ENCODE data around the gene HERC2.
"Not testable (repeated sequence)": the region's sequence is repeated elsewhere in the genome, so short reads cannot be mapped to it uniquely, and the experiment has no call there.

The HERC2 gene

GRCh38 chr15:28243901-28244300 lies 78.1 kb downstream of the HERC2 start:
- in situ Hi-C loops (cut with HindIII; ENCODE audit: low sequenced_read_pairs), result no loop called here
- no peak for TF ChIP-seq CTCF (IDR thresholded peaks at IDR 0.05; ENCODE audit: low read depth, low read length)
- no peak for DNase-seq (ENCODE audit: low read depth, low spot score)
- no peak overlapping the region for H3K4me3 ChIP-seq (ENCODE audit: low read depth, low read length)

GRCh38 chr15:28243399-28243798 lies 78.6 kb downstream of the HERC2 start:
- in situ Hi-C loops (cut with HindIII; ENCODE audit: low sequenced_read_pairs), result no loop called here
- DNase-seq (ENCODE audit: low read depth, low spot score), result no peak
- no peak for TF ChIP-seq CTCF (IDR thresholded peaks at IDR 0.05; ENCODE audit: low read depth, low read length)
- no peak overlapping the region for H3K4me3 ChIP-seq (ENCODE audit: low read depth, low read length)

GRCh38 chr15:28238296-28238695 lies 83.7 kb downstream of the HERC2 start:
- DNase-seq (ENCODE audit: low read depth, low spot score); H3K4me3 ChIP-seq (ENCODE audit: low read depth, low read length); in situ Hi-C loops (cut with HindIII; ENCODE audit: low sequenced_read_pairs): not testable (repeated sequence)

GRCh38 chr15:28231743-28232142 lies 90.2 kb downstream of the HERC2 start:
- H3K4me3 ChIP-seq (ENCODE audit: low read depth, low read length); DNase-seq (ENCODE audit: low read depth, low spot score); in situ Hi-C loops (cut with HindIII; ENCODE audit: low sequenced_read_pairs): not testable (repeated sequence)

GRCh38 chr15:28231336-28231735 lies 90.6 kb downstream of the HERC2 start:
- H3K4me3 ChIP-seq (ENCODE audit: low read depth, low read length); DNase-seq (ENCODE audit: low read depth, low spot score); in situ Hi-C loops (cut with HindIII; ENCODE audit: low sequenced_read_pairs): not testable (repeated sequence)

- DNase-seq (ENCODE audit: low read depth, low spot score); in situ Hi-C loops (cut with HindIII; ENCODE audit: low sequenced_read_pairs); H3K4me3 ChIP-seq (ENCODE audit: low read depth, low read length): not testable (repeated sequence)
Measured at GRCh38 chr15:28228990-28229640, 92.9 kb downstream of the HERC2 start.

- H3K4me3 ChIP-seq (ENCODE audit: low read depth, low read length), result no peak overlapping the region
- in situ Hi-C loops (cut with HindIII; ENCODE audit: low sequenced_read_pairs), result no loop called here
- no peak for TF ChIP-seq CTCF (IDR thresholded peaks at IDR 0.05; ENCODE audit: low read depth, low read length)
- DNase-seq (ENCODE audit: low read depth, low spot score), result no peak
Measured at GRCh38 chr15:28228096-28228495, 93.9 kb downstream of the HERC2 start.

GRCh38 chr15:28227303-28227702 lies 94.7 kb downstream of the HERC2 start:
- DNase-seq (ENCODE audit: low read depth, low spot score); in situ Hi-C loops (cut with HindIII; ENCODE audit: low sequenced_read_pairs); H3K4me3 ChIP-seq (ENCODE audit: low read depth, low read length): not testable (repeated sequence)
- TF ChIP-seq CTCF (IDR thresholded peaks at IDR 0.05; ENCODE audit: low read depth, low read length), result peak; percentile 33

- DNase-seq (ENCODE audit: low read depth, low spot score); H3K4me3 ChIP-seq (ENCODE audit: low read depth, low read length); in situ Hi-C loops (cut with HindIII; ENCODE audit: low sequenced_read_pairs): not testable (repeated sequence)
Measured at GRCh38 chr15:28222612-28223011, 99.4 kb downstream of the HERC2 start.

GRCh38 chr15:28221696-28222095 lies 100.3 kb downstream of the HERC2 start:
- in situ Hi-C loops (cut with HindIII; ENCODE audit: low sequenced_read_pairs); DNase-seq (ENCODE audit: low read depth, low spot score): not testable (repeated sequence)

More at GRCh38 chr15:28221696-28222095, 100.3 kb downstream of the HERC2 start:
- not testable (repeated sequence) for H3K4me3 ChIP-seq (ENCODE audit: low read depth, low read length)

Measured in astrocyte of the spinal cord (primary cell).